DMS 273 treated with DMSO at 0.1 percent for 48 hours (cell line): ENCODE data around the gene ALG2.

Experiments used
- DNase-seq: peaks from one replicate; lab custom pipeline; 2025; lab: John Stamatoyannopoulos, UW

Gene ALG2, protein sequence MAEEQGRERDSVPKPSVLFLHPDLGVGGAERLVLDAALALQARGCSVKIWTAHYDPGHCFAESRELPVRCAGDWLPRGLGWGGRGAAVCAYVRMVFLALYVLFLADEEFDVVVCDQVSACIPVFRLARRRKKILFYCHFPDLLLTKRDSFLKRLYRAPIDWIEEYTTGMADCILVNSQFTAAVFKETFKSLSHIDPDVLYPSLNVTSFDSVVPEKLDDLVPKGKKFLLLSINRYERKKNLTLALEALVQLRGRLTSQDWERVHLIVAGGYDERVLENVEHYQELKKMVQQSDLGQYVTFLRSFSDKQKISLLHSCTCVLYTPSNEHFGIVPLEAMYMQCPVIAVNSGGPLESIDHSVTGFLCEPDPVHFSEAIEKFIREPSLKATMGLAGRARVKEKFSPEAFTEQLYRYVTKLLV

DNA sequence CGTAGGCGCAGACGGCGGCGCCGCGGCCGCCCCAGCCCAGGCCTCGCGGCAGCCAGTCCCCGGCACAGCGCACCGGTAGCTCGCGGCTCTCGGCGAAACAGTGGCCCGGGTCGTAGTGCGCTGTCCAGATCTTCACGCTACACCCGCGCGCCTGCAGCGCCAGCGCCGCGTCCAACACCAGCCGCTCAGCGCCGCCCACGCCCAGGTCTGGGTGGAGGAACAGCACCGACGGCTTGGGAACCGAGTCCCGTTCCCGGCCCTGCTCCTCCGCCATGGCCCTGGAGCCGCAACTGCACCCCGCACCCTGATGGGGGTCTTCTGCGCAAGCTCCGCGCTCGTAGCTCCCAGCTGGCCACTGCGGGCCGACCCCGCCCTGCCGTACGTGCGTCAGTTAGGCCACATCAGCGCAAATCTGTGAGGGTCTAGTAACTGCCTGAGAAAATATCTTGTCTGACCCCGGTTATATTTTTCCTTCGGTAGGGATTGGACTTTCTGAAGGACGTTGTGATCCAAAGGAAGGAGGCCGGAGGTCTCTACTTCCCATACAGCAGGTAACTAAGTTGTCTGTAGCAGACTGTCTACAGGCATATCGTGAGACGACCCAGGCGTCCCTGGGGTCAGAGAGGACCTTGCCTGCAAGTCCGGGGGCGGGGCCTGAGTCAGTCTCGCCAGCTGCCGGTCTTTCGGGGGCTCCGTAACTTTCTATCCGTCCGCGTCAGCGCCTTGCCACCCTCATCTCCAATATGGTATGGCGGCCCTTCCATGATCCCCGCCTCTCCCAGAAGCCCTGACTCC, at the start of gene ALG2, which contains the start of gene SEC61B:
ALG2 (minus strand) TSS at position 322 of the 795 bp plus-strand sequence; CDS start at position 274, 48 bp downstream.
SEC61B (plus strand) TSS at position 662 of the 795 bp plus-strand sequence; CDS start at position 744, 82 bp downstream.
- peak; percentile 91 for DNase-seq

GRCh38 chr9:99270491-99270890, 48.7 kb upstream of the ALG2 start:
- no peak for DNase-seq

- no peak for DNase-seq
Observed at GRCh38 chr9:99269416-99269815, 47.7 kb upstream of the ALG2 start.

DNA sequence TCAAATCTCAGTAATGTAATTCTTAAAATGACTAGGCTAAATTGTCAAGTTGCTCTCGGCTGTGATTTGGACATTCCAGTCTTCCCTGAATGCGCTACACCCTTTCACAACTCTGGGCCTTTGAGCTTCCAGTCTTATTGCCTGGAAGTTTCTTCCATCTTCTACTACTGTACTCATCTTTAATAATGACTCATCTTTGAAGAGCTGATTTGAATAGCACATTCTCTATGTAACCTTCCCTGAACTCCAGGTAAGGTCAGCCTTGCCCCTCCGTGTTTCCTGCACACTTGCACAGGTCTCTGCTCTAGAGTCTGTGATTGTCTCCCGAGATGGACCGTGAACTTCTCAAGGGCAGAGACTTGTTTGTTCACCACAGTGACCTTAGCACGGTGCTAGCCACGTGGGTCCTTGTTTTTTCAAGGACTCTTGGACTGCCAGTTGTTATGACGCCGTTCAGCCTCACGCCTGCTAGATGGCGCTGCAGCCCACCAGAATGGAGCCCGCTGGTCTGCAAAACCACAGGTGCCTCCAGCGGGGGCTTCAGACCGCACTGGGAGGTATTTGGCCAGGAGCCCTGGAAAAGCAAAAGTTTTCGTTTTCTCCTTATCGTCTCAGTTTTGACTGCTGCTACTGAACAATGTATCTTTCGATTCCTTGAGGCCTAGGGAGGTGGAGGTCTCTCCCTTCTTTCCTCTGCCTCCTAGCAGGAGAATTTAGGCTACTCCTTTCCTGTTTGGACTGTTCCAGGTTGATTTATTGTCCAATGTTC, 44.7 kb upstream of the ALG2 start:
- DNase-seq = peak; percentile 2

- DNase-seq = no peak
Observed at GRCh38 chr9:99265691-99266090, 43.9 kb upstream of the ALG2 start.

GRCh38 chr9:99264070-99264680, 42.4 kb upstream of the ALG2 start:
- no peak for DNase-seq

GRCh38 chr9:99262949-99263418, 41.2 kb upstream of the ALG2 start:
- DNase-seq = no peak

DNA sequence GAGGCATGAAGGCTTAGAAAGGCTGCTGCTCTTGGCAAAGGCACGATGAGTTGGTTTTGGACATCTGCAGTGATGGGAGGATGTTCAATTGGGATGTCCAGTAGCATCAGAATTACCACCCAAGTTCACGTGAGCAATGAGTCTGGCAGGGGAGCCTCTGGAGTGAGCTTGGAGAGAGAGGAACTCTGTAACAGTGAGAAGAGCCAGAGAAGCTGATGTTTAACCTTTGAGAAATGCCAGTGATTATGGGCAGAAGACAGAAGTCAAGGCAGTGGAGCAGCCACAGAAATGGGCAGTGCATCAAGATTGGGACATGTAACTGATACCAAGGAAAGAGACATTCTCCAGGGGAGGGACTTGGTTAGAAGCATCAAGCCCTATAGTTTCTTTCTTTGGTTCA, 40.2 kb upstream of the ALG2 start:
- DNase-seq = no peak

DNA sequence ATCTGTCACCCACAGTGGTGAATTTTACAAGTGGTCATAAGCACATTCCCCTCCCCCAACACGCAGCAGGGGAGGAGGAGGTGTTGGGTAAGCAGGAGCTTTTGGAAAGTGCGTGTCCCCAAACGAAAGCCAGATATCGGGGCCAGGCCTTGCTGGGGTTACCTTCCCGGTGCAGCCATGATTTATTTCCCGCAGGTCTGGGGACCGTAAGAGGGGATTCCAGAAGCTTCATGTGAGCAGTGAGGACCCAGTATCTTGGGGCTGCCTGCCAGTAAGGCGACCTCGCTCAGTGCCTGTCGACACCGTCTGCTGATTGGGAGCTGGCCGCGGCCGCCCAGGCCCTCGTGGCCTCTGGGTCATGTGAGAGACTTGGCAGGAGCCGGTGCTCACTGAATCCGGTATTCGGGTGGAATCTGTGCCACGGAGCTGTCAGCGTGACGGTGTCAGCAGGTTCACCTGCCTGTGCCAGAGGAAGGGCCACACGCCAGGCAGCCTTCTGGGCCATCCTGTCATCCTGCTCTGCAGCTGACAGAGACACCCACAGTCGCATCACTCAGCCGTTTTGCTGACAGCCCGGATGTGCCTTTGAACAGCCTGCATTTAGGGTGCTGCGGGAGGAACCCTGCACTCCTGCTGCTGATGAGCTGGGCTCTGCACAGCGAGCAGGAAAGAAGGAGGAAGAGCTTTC, 37.6 kb upstream of the ALG2 start:
- no peak for DNase-seq

GRCh38 chr9:99257723-99258389, 36.1 kb upstream of the ALG2 start:
- DNase-seq = no peak

GRCh38 chr9:99255651-99256050, 33.9 kb upstream of the ALG2 start:
- DNase-seq = no peak

GRCh38 chr9:99253772-99254431, 32.2 kb upstream of the ALG2 start:
- no peak for DNase-seq

- DNase-seq = no peak
Observed at GRCh38 chr9:99253134-99253533, 31.4 kb upstream of the ALG2 start.

GRCh38 chr9:99251157-99251556, 29.4 kb upstream of the ALG2 start:
- DNase-seq = no peak

DNA sequence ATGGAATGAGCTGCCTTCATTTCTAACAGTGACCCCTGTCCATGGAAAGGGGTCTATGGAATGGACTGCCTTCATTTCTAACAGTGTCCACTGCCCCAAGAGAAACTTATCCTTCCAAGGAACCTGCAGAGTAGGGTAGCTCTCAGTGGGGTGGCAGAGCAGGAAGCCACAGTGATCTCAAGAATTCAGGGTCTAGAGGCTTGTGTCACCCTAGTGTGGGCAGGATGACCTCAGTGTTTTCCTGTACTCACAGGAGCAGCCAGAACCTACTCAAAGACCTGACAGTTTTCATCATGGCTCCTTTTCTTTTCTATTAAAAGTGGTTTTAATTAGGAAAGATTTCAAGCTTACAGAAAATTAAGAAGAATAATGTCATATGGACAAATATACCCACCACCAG, 27.9 kb upstream of the ALG2 start:
- no peak for DNase-seq

GRCh38 chr9:99244344-99245260, 22.9 kb upstream of the ALG2 start:
- DNase-seq = no peak

- DNase-seq = no peak
Observed at GRCh38 chr9:99241106-99241505, 19.4 kb upstream of the ALG2 start.

- no peak for DNase-seq
Observed at GRCh38 chr9:99239341-99240060, 17.8 kb upstream of the ALG2 start.
